Fibroblast of lung (primary cell): ENCODE measurements around the gene GNA12. TPM values are rescaled to one million over a fixed set of nuclear protein-coding genes. Genes with fewer than 3 reads are reported as not detected.
A peak's percentile ranks its signal among the peaks of the same experiment; 100 is the strongest.

ENCODE experiments used
- DNase-seq, 2 donors: peaks; one replicate each; pipeline versions ENCODE4 v3.0.0 to v3.0.0-alpha.2; 2010; ENCODE audit warnings: low read depth in 2 of 2
- H2AFZ ChIP-seq: 2 replicates; pipeline ENCODE4 v1.5.1; 2012; ENCODE audit warnings: low read length, control low read depth, inconsistent platforms
- H3K27ac ChIP-seq: 2 replicates; pipeline ENCODE4 v1.5.1; 2011; ENCODE audit warnings: low read length, control low read depth; ENCODE audit not compliant: insufficient read depth
- H3K27me3 ChIP-seq: 2 replicates; pipeline ENCODE4 v1.5.1; 2011; ENCODE audit warnings: mild to moderate bottlenecking, low read length; ENCODE audit not compliant: control insufficient read depth, insufficient read depth
- H3K36me3 ChIP-seq: 2 replicates; pipeline ENCODE4 v1.5.1; 2011; ENCODE audit warnings: low read length; ENCODE audit not compliant: control insufficient read depth, insufficient read depth
- H3K4me1 ChIP-seq: 2 replicates; pipeline ENCODE4 v1.5.1; 2011; ENCODE audit warnings: low read length; ENCODE audit not compliant: control insufficient read depth, insufficient read depth; ENCODE audit errors: extremely low read depth
- H3K4me2 ChIP-seq: 2 replicates; pipeline ENCODE4 v1.5.1; 2011; ENCODE audit warnings: low read length, control low read depth; ENCODE audit not compliant: insufficient read depth; ENCODE audit errors: extremely low read depth
- H3K4me3 ChIP-seq, 4 experiments: fragments of 200-600 bp in 1 of 4; sonication (generic) in 1 of 4; replicated peaks in 1 of 4; 2 replicates each; pipeline ENCODE4 v1.5.1; 2011 to 2016; ENCODE audit warnings: low read length in 4 of 4, low read depth in 3 of 4, mild to moderate bottlenecking in 3 of 4, control low read depth in 2 of 4, inconsistent platforms in 1 of 4, mixed read lengths in 1 of 4; ENCODE audit not compliant: insufficient read depth in 1 of 4; ENCODE audit errors: control extremely low read depth in 1 of 4
- H3K79me2 ChIP-seq: 2 replicates; pipeline ENCODE4 v1.5.1; 2012; ENCODE audit warnings: mild to moderate bottlenecking, low read length, inconsistent platforms; ENCODE audit not compliant: control insufficient read depth, insufficient read depth
- H3K9ac ChIP-seq: 2 replicates; pipeline ENCODE4 v1.5.1; 2011; ENCODE audit warnings: mild to moderate bottlenecking, low read length, control low read depth; ENCODE audit not compliant: insufficient read depth
- H3K9me3 ChIP-seq: 2 replicates; pipeline ENCODE4 v1.5.1; 2012; ENCODE audit warnings: low read depth, low read length; ENCODE audit not compliant: control insufficient read depth, insufficient read depth
- H4K20me1 ChIP-seq: 2 replicates; pipeline ENCODE4 v1.5.1; 2011; ENCODE audit warnings: low read length; ENCODE audit not compliant: control insufficient read depth, insufficient read depth; ENCODE audit errors: extremely low read depth
- CTCF ChIP-seq, 2 donors: IDR thresholded peaks in 1 of 2; conservative IDR thresholded peaks in 1 of 2; 1 replicate in 1 of 2; 2 replicates in 1 of 2; pipeline ENCODE4 v1.5.1; 2011 to 2012; ENCODE audit warnings: low read length in 2 of 2, control low read depth in 1 of 2, inconsistent platforms in 1 of 2, low read depth in 1 of 2, mild to moderate bottlenecking in 1 of 2
- EZH2 ChIP-seq: IDR thresholded peaks from 2 replicates; pipeline ENCODE4 v1.5.1; 2012; ENCODE audit warnings: low read length, control low read depth, mild to moderate bottlenecking; ENCODE audit errors: missing control alignments
- polyA plus RNA-seq, 2 donors: library from polyadenylated mRNA; depleted of rRNA in 1 of 2; stranded (reverse) in 1 of 2; unstranded in 1 of 2; fragments of >200 nt; gene quantifications; 2 replicates each; pipeline ENCODE4 v1.2.1, GENCODE V29; 2011 to 2012; ENCODE audit warnings: missing spikeins in 1 of 2
- total RNA-seq: library from RNA; depleted of rRNA; stranded (reverse); fragments of >200 nt; gene quantifications from 2 replicates; pipeline ENCODE4 v1.2.1, GENCODE V29; 2014

GNA12 gene
- total and polyA plus RNA-seq, 2 donors (not counting 1 experiment from before 2014, with no cell fraction given): 36.2 to 137 TPM

- DNase-seq: no peak
- Histone ChIP-seq H3K4me2 (no peak overlapping the region), H3K4me3 (no peak overlapping the region), H3K36me3 (no peaks in the 10 kb centered on the region), H3K27me3 (no peaks in the 10 kb centered on the region), H3K27ac (no peak overlapping the region), H4K20me1 (no peaks in the 10 kb centered on the region), H3K9ac (no peak overlapping the region), H3K9me3 (no peaks in the 10 kb centered on the region), H3K4me1 (peaks cover 2% of the 10 kb centered on the region), H2AFZ (no peak overlapping the region), H3K79me2 (peaks cover 5% of the 10 kb centered on the region)
- TF ChIP-seq EZH2: no peak
- no peak for TF ChIP-seq CTCF (conservative IDR thresholded peaks at IDR 0.05 in 1 of 2, IDR thresholded peaks at IDR 0.05 in 1 of 2; ENCODE audit: low read depth in 1 of 2, low read length in 2 of 2)
Measured at GRCh38 chr7:2779051-2779450, 65.1 kb downstream of the GNA12 start.

GRCh38 chr7:2777898-2778535 is 66.1 kb downstream of the GNA12 start:
- no peak for TF ChIP-seq CTCF (conservative IDR thresholded peaks at IDR 0.05 in 1 of 2, IDR thresholded peaks at IDR 0.05 in 1 of 2; ENCODE audit: low read depth in 1 of 2, low read length in 2 of 2)
- no peak for TF ChIP-seq EZH2
- no peak overlapping the region for H3K9ac ChIP-seq
- DNase-seq: peak in 1 of 2 donors; percentile 60

GRCh38 chr7:2776401-2776800 is 67.7 kb downstream of the GNA12 start:
- Histone ChIP-seq H2AFZ (no peak overlapping the region), H3K79me2 (peaks cover 8% of the 10 kb centered on the region), H3K4me2 (no peak overlapping the region), H3K9me3 (no peaks in the 10 kb centered on the region), H3K27ac (no peak overlapping the region), H3K4me3 (no peak overlapping the region), H3K4me1 (peaks cover 2% of the 10 kb centered on the region), H3K36me3 (no peaks in the 10 kb centered on the region), H4K20me1 (no peaks in the 10 kb centered on the region), H3K9ac (no peak overlapping the region), H3K27me3 (no peaks in the 10 kb centered on the region)
- DNase-seq: no peak
- no peak for TF ChIP-seq CTCF (conservative IDR thresholded peaks at IDR 0.05 in 1 of 2, IDR thresholded peaks at IDR 0.05 in 1 of 2; ENCODE audit: low read depth in 1 of 2, low read length in 2 of 2)
- TF ChIP-seq EZH2: no peak

More at GRCh38 chr7:2777898-2778535, 66.1 kb downstream of the GNA12 start:
- H3K79me2 ChIP-seq: peaks cover 8% of the 10 kb centered on the region
- peaks cover 2% of the 10 kb centered on the region for H3K4me1 ChIP-seq
- no peaks in the 10 kb centered on the region for H4K20me1 ChIP-seq
- H3K4me2 ChIP-seq: no peak overlapping the region
- no peaks in the 10 kb centered on the region for H3K9me3 ChIP-seq
- H3K36me3 ChIP-seq: no peaks in the 10 kb centered on the region
- no peak overlapping the region for H3K27ac ChIP-seq
- H3K4me3 ChIP-seq: no peak overlapping the region
- no peak overlapping the region for H2AFZ ChIP-seq
- H3K27me3 ChIP-seq: no peaks in the 10 kb centered on the region
